Measurements from ENCODE around the gene DCUN1D4. TPM values are rescaled to one million over a fixed set of nuclear protein-coding genes. Genes with fewer than 3 reads are reported as not detected.

The DCUN1D4 gene
- total RNA-seq, 4 donors from 2014 or later, result 26.5 to 39.8 (median 28.8) TPM

DNA sequence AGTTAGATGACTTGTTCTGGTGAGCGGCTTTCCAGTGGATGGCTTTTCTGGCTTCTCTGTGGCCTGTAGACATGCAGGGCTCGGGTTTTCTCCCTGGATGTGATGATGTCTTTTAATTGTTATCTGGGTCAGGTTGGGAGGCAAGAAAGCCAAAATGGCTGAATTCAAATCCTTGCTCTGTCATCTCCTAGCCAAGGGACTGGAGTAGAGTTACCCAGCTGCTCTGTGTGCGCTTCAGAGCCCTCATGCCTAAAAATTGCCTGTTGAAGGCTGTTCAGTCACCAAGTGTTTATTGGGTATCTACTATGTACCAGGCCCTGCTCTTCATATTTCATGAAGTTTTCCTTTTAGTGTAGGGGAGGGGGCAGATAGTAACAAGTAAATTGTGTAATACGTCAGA is 7.3 kb downstream of the DCUN1D4 start:
- Histone ChIP-seq H3K9me3 (no peaks in the 10 kb centered on the region), H3K27me3 (no peaks in the 10 kb centered on the region), H3K4me1 (peaks cover 0 to 21% (median 2%) of the 10 kb centered on the region in 4 donors), H3K4me3 (no peak overlapping the region), H3K36me3 (no peaks in the 10 kb centered on the region), H3K27ac (no peak overlapping the region)
- DNase-seq, result no peak
- TF ChIP-seq, protein P1, sequence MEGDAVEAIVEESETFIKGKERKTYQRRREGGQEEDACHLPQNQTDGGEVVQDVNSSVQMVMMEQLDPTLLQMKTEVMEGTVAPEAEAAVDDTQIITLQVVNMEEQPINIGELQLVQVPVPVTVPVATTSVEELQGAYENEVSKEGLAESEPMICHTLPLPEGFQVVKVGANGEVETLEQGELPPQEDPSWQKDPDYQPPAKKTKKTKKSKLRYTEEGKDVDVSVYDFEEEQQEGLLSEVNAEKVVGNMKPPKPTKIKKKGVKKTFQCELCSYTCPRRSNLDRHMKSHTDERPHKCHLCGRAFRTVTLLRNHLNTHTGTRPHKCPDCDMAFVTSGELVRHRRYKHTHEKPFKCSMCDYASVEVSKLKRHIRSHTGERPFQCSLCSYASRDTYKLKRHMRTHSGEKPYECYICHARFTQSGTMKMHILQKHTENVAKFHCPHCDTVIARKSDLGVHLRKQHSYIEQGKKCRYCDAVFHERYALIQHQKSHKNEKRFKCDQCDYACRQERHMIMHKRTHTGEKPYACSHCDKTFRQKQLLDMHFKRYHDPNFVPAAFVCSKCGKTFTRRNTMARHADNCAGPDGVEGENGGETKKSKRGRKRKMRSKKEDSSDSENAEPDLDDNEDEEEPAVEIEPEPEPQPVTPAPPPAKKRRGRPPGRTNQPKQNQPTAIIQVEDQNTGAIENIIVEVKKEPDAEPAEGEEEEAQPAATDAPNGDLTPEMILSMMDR (IDR thresholded peaks at IDR 0.05), result no peak
- TF ChIP-seq POLR2A (IDR thresholded peaks at IDR 0.05), result no peak

DNA sequence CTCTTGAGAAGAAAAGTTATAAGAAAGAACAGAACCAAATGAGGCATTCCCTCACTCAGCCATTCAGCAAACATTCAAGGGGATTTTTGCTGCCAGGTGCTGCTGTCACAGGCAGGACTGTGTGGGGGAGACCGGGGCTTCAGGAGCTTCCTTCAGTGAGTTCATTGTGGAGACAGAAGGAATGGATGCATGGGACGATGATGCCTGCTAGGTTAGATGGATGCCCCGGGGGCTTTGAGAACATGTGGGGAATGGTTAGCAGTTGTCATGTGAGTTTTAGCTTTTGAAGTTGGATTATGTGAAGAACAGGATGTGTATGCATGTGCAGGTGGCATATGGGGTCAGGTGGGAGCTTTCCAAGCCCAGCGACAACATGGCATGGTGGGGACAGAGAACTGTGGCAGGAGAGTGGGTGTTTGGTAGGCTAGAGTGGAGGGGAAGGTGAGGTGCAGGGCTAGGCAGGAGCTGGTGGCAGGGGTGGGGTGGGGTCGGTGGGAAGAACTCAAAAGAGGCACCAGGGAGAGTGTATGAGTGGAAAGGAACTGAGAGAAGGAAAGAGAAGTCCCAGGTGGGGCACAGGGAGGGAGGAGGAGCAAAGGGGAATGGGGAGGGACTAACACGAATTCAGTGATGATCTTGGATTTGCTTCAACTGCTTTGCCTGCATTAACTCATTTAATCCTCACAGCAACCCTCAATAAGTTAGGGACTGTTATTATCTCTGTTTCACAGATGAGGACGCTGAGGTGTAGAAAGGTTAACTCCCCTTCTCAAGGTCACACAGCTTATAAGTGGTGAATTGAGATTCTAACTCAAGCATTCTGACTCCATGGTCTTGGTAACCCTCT is 8.4 kb downstream of the DCUN1D4 start:
- no peak for DNase-seq
- H3K4me3 ChIP-seq, result no peak overlapping the region
- no peaks in the 10 kb centered on the region for H3K9me3 ChIP-seq
- TF ChIP-seq POLR2A (IDR thresholded peaks at IDR 0.05), result no peak
- TF ChIP-seq, protein P1 (IDR thresholded peaks at IDR 0.05), result no peak
- H3K27me3 ChIP-seq, result no peaks in the 10 kb centered on the region
- H3K36me3 ChIP-seq, result no peaks in the 10 kb centered on the region
- no peak overlapping the region for H3K27ac ChIP-seq
- peaks cover 0 to 19% (median 2%) of the 10 kb centered on the region in 4 donors for H3K4me1 ChIP-seq

DNA sequence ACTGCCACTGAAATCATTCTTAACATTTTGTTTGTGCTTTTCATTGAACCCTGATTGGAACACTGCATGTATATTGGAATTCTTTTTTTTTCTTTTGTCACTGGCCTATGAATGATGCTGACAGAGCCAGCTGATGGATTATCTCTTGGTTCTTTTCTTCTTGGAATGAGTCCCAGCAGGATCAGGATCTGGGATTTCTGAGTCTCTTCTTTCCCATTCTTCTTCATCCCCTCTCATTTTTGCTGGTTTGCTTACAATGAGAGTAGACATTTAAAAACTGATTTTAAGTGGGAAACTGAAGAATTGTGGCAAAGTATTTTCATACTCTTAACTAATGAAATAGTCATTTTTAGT is 9.0 kb downstream of the DCUN1D4 start:
- no peak for TF ChIP-seq POLR2A (IDR thresholded peaks at IDR 0.05)
- TF ChIP-seq, protein P1 (IDR thresholded peaks at IDR 0.05), result no peak
- H3K4me3 ChIP-seq, result no peak overlapping the region
- DNase-seq, result no peak
- H3K4me1 ChIP-seq, result peaks cover 0 to 19% (median 2%) of the 10 kb centered on the region in 4 donors
- no peaks in the 10 kb centered on the region for H3K9me3 ChIP-seq
- H3K27me3 ChIP-seq, result no peaks in the 10 kb centered on the region
- H3K36me3 ChIP-seq, result no peaks in the 10 kb centered on the region
- no peak overlapping the region for H3K27ac ChIP-seq

DNA sequence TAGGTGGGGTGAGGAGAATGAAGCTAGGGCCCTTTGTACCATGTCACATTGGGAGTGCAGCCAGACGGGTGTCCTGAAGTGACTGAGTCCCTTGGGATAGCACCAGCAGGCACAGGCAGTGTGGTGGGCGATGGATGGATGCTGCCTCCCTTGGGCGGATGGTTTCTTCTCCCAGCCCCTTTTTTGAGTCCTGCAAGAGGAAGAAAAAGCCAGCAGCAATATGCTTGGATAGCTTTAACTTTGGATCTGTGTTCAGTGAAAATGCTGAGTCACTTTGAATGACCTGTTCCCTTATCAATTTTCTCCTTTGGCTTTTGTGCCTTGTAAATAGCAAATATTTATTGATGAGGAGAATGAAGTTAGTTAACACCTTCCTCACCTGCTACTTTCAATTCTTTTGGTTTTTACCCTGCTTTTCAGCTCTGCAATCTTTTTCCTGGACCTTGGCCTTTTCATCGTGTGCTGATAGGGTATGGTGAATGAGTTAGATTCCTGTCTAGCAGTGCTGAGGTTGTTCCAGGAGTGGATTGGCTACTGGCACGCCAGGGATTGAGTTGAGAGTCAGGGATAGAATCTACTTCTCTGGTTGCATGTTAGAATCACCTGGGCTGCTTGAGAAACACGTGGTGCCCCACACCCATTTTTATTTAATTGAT is 10.2 kb downstream of the DCUN1D4 start:
- Histone ChIP-seq H3K27ac (peak overlapping the region in 2 of 4 donors; percentile 22 to 69), H3K4me3 (no peak overlapping the region), H3K36me3 (no peaks in the 10 kb centered on the region), H3K9me3 (no peaks in the 10 kb centered on the region), H3K27me3 (no peaks in the 10 kb centered on the region), H3K4me1 (peaks cover 0 to 29% (median 2%) of the 10 kb centered on the region in 4 donors)
- TF ChIP-seq, protein P1 (IDR thresholded peaks at IDR 0.05), result no peak
- TF ChIP-seq POLR2A (IDR thresholded peaks at IDR 0.05), result no peak
- DNase-seq, result no peak

DNA sequence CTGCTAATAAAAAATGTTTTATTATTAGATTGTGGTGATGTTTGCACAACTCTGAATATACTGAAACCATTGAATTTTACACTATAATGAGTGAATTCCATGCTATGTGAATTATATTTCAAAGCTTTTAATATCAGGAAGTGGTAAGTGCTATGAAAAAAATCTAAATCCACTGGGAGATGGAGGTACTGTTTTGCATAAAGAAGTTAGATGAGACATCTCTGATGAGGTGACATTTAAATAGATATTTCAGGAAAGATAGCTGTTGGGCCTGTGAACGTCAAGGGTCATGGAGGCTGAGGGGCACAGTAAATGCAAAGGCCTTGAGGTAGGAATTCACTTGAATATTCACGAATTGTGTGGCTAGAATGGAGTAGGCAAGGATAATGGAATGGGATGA is 12.3 kb downstream of the DCUN1D4 start:
- Histone ChIP-seq H3K36me3 (no peaks in the 10 kb centered on the region), H3K27me3 (no peaks in the 10 kb centered on the region), H3K9me3 (no peaks in the 10 kb centered on the region), H3K4me3 (no peak overlapping the region), H3K27ac (no peak overlapping the region), H3K4me1 (peaks cover 0 to 44% (median 2%) of the 10 kb centered on the region in 4 donors)
- TF ChIP-seq, protein P1 (IDR thresholded peaks at IDR 0.05), result no peak
- no peak for TF ChIP-seq POLR2A (IDR thresholded peaks at IDR 0.05)
- DNase-seq, result no peak
